ENCODE results near the gene GRIK3.
"Not testable (repeated sequence)": the region's sequence is repeated elsewhere in the genome, so short reads cannot be mapped to it uniquely, and the experiment has no call there.

GRIK3 gene

DNA sequence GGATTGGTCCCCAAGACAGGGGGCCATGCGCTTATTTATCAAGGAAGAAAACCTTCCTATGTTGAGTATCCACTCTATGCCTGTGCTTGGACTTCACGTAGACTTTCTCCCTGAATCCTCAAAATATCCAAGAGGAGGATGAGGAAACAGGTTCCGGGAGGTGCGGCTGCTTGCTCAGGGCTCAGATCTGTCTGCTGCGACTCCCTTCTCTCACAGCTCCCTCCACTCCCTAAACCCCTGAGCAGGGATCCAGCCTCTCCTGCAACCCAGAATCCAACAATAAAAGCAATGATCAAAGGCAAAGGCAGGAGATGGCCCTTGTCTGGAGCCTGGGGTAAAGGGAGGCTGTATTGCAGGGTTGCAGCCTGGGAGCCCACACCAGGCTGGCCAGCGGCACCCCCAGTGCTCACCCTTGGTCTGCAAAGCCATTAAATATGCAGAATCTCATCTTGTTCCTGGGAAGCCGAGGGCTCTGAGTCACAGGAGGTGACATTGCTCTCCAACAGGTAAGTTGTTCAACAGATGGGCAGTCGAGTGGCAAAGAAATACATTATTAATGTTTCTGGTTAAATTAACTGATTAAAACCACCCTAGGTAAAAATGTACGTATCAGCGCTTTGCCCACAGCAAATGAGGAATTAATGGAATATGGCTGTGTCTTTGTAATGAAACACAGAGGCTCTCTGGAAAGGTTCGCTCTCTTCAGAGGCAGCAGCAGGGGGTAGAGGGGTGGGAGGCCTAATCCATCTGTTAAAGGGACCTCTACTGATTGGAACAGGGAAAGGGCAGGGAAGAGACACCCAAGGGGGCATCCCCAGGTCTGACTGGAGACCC, 111.5 kb downstream of the GRIK3 start:
- Histone ChIP-seq H3K27ac (ENCODE audit: low read length) (no peak overlapping the region), H3K4me3 (ENCODE audit: low read length in 2 of 2) (no peak overlapping the region), H3K27me3 (ENCODE audit: control insufficient read depth in 1 of 2, insufficient read depth in 2 of 2, low read length in 2 of 2) (peaks cover 0 to 23% of the 10 kb centered on the region in 2 donors), H3K4me1 (ENCODE audit: control insufficient read depth, insufficient read depth, low read length) (no peaks in the 10 kb centered on the region), H3K9ac (ENCODE audit: low read length in 2 of 2) (no peak overlapping the region), H3K9me3 (ENCODE audit: control insufficient read depth in 2 of 2, low read length in 2 of 2) (no peaks in the 10 kb centered on the region), H3K36me3 (ENCODE audit: control insufficient read depth in 2 of 2, insufficient read depth in 2 of 2, low read length in 2 of 2) (no peaks in the 10 kb centered on the region)

DNA sequence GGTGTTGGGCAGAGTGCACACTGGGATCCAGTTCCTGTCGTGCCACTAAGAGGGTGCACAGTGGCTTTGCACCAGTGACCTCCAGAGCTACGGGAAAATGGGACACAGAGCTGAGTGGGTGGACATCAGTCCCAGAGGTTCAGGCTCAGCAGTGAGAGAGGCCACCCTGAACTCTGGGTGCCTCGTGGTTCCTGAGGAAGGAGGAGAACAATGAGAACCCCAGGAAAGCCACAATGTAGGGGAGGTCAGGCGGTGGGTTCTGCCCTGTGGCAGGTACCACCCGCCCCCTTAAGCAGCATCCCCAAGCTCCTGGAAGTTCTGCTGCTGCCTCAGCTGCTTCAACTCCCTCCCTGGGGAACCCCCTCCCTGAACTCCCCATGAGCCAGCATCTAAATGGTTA, 112.2 kb downstream of the GRIK3 start:
- no peak overlapping the region for H3K9ac ChIP-seq (ENCODE audit: low read length in 2 of 2)
- H3K36me3 ChIP-seq (ENCODE audit: control insufficient read depth in 2 of 2, insufficient read depth in 2 of 2, low read length in 2 of 2): no peaks in the 10 kb centered on the region
- no peaks in the 10 kb centered on the region for H3K4me1 ChIP-seq (ENCODE audit: control insufficient read depth, insufficient read depth, low read length)
- no peak overlapping the region for H3K27ac ChIP-seq (ENCODE audit: low read length)
- H3K27me3 ChIP-seq (ENCODE audit: control insufficient read depth in 1 of 2, insufficient read depth in 2 of 2, low read length in 2 of 2): peaks cover 0 to 23% of the 10 kb centered on the region in 2 donors
- H3K9me3 ChIP-seq (ENCODE audit: control insufficient read depth in 2 of 2, low read length in 2 of 2): no peaks in the 10 kb centered on the region
- no peak overlapping the region for H3K4me3 ChIP-seq (ENCODE audit: low read length in 2 of 2)

DNA sequence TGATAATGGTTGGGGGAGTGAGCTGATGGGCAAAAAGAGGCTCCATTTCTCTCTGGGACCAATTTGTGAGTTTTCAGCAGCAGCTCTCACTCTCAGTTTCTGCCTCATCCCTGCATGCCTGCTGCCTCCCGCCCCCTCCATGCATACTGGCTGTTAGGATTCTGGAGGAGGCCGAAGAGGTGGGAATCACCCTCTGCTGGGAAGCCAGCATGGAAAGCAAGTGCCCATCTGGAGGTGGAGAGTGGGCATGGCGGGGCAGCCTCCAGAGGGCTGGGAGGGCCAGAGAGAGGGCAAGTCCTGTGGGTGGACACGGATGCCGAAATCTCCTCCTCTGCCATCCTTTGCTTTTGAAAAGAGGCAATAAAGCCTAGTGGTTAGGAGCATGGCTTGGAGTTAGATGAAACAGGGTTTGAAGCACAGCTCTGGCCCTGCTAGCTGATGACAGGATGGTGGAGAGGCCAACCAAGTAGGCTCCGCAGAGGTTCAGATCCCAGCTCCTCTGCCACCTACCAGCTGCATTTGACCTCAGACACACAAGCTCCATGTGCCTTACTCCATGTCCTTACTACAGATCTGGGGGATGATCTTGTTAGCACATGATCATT, 113.4 kb downstream of the GRIK3 start:
- H3K27ac ChIP-seq (ENCODE audit: low read length): no peak overlapping the region
- H3K27me3 ChIP-seq (ENCODE audit: control insufficient read depth in 1 of 2, insufficient read depth in 2 of 2, low read length in 2 of 2): peaks cover 2 to 23% of the 10 kb centered on the region in 2 donors
- no peaks in the 10 kb centered on the region for H3K4me1 ChIP-seq (ENCODE audit: control insufficient read depth, insufficient read depth, low read length)
- H3K36me3 ChIP-seq (ENCODE audit: control insufficient read depth in 2 of 2, insufficient read depth in 2 of 2, low read length in 2 of 2): no peaks in the 10 kb centered on the region
- H3K9me3 ChIP-seq (ENCODE audit: control insufficient read depth in 2 of 2, low read length in 2 of 2): no peaks in the 10 kb centered on the region
- no peak overlapping the region for H3K4me3 ChIP-seq (ENCODE audit: low read length in 2 of 2)
- H3K9ac ChIP-seq (ENCODE audit: low read length in 2 of 2): no peak overlapping the region

DNA sequence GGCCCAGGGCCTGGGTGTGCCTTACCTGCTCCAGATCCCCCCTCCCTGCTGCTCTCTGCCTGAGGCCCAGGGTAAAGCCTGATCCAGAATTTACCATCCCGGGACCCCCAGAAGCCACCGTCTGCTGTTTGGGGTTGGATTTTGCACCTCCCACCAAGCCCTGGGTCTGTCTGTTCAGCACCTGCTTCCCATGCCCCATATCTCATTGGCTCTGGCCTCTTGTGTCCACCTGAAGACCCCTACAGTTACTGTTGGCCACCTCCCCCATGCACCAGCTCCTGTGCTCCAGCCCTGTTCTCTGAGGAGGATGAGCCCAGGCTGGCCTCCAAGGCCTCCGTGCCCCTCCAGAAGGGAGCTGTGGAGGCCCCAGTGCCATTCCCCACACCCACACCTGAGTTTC, 113.9 kb downstream of the GRIK3 start:
- Histone ChIP-seq H3K4me1 (ENCODE audit: control insufficient read depth, insufficient read depth, low read length) (no peaks in the 10 kb centered on the region), H3K36me3 (ENCODE audit: control insufficient read depth in 2 of 2, insufficient read depth in 2 of 2, low read length in 2 of 2) (no peaks in the 10 kb centered on the region), H3K27ac (ENCODE audit: low read length) (no peak overlapping the region), H3K9ac (ENCODE audit: low read length in 2 of 2) (no peak overlapping the region), H3K27me3 (ENCODE audit: control insufficient read depth in 1 of 2, insufficient read depth in 2 of 2, low read length in 2 of 2) (peaks cover 2 to 23% of the 10 kb centered on the region in 2 donors), H3K9me3 (ENCODE audit: control insufficient read depth in 2 of 2, low read length in 2 of 2) (no peaks in the 10 kb centered on the region), H3K4me3 (ENCODE audit: low read length in 2 of 2) (no peak overlapping the region)

DNA sequence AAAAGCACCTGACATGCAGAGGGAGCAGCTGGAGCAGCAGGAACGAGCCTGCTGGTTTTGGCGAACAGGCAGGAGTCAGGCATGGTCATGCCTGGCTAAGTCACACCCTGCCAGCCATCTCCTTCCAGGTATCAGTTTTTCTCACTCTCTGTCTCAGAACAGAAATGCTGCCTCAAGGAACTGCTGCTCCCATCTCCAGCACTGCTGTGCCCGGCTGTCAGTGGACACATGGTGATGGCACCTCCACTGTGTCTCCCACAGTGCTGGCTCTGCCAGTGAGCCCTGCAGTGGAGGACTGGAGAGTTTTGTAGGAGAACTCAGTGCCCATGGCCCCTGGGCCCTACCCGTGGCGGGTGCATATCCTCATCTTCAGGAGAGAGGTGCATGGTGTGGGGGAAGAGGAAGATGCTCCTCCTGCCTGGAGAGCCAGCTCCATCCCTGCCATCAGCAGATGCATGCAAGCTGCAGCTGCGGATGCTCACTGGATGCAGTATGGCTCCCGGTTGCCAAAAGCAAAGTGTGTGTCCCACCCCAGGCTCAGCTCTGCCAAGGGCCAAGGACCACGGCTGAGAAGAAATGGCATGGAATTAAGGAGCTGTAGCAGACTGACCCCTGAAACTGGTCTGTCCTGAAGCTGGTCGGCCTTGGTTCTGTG, 114.7 kb downstream of the GRIK3 start:
- Histone ChIP-seq H3K27me3 (ENCODE audit: control insufficient read depth in 1 of 2, insufficient read depth in 2 of 2, low read length in 2 of 2) (peaks cover 2 to 21% of the 10 kb centered on the region in 2 donors), H3K4me3 (ENCODE audit: low read length in 2 of 2) (no peak overlapping the region), H3K27ac (ENCODE audit: low read length) (no peak overlapping the region), H3K4me1 (ENCODE audit: control insufficient read depth, insufficient read depth, low read length) (no peaks in the 10 kb centered on the region), H3K9me3 (ENCODE audit: control insufficient read depth in 2 of 2, low read length in 2 of 2) (peaks cover 0 to 3% of the 10 kb centered on the region in 2 donors), H3K36me3 (ENCODE audit: control insufficient read depth in 2 of 2, insufficient read depth in 2 of 2, low read length in 2 of 2) (no peaks in the 10 kb centered on the region), H3K9ac (ENCODE audit: low read length in 2 of 2) (no peak overlapping the region)

DNA sequence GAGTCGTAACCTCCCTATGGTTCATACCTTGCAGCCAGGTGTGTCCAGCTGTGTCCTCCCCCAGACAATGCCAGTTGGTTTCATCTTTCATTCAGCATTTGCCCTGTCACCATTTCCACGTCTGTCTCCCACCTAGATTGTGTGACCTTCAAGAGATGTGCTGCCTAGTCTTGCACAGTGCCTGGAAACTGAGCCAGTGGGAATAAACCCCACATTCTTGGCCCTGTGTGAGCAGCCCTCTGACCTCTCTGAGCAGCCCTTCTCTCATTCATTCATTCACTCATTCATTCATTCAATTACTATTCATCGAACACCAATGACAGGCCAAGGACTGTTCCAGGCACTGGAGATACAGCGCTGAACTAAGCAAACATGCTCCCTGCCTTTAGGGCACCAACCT, 115.7 kb downstream of the GRIK3 start:
- Histone ChIP-seq H3K36me3 (ENCODE audit: control insufficient read depth in 2 of 2, insufficient read depth in 2 of 2, low read length in 2 of 2) (no peaks in the 10 kb centered on the region), H3K9me3 (ENCODE audit: control insufficient read depth in 2 of 2, low read length in 2 of 2) (peaks cover 0 to 3% of the 10 kb centered on the region in 2 donors), H3K4me3 (ENCODE audit: low read length in 2 of 2) (no peak overlapping the region), H3K27ac (ENCODE audit: low read length) (no peak overlapping the region), H3K4me1 (ENCODE audit: control insufficient read depth, insufficient read depth, low read length) (no peaks in the 10 kb centered on the region), H3K9ac (ENCODE audit: low read length in 2 of 2) (no peak overlapping the region), H3K27me3 (ENCODE audit: control insufficient read depth in 1 of 2, insufficient read depth in 2 of 2, low read length in 2 of 2) (peaks cover 2 to 16% of the 10 kb centered on the region in 2 donors)

DNA sequence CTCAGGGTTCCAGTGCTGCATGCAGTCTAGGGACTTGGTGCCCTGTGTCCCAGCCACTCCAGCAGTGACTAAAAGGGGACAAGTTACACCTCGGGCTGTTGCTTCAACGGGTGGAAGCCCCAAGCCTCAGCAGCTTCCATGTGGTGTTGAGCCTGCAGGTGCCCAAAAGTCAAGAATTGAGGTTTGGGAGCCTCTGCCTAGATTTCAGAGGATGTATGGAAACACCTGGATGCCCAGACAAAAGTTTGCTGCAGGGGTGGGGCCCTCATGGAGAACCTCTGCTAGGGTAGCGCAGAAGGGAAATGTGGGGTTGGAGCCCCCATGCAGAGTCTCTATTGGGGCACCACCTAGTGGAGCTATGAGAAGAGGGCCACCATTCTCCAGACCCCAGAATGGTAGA, 117.8 kb downstream of the GRIK3 start:
- H3K27ac ChIP-seq (ENCODE audit: low read length): not testable (repeated sequence)
- peaks cover 2 to 20% of the 10 kb centered on the region in 2 donors for H3K27me3 ChIP-seq (ENCODE audit: control insufficient read depth in 1 of 2, insufficient read depth in 2 of 2, low read length in 2 of 2)

DNA sequence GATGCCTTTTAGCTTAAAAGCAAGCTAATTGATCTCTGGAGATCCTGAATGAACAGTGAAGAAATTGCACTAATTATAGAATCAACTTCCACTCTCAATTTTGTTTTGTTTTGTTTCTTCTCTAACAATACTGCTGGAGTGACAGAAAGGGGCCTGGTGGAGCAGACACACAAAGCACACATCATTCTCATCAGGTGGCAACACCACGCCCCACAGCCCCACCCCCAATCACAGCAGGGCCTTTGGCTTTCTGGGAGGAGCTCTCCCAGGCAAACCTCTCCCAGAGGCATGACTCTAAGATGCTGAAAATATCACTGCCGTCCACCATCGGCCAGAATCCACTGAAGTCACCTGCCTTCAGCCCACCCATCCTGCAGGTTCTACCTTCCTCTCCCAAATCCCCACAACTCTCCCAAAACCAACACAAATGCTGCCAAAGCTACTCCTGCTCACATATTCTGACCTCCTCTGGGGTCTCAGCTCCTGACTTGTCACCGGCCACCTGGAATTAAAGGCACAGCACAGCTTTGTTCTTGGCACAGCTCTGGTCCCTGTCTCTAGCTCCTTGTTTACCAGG, 120.7 kb downstream of the GRIK3 start:
- Histone ChIP-seq H3K4me1 (ENCODE audit: control insufficient read depth, insufficient read depth, low read length) (no peaks in the 10 kb centered on the region), H3K9ac (ENCODE audit: low read length in 2 of 2) (no peak overlapping the region), H3K4me3 (ENCODE audit: low read length in 2 of 2) (no peak overlapping the region)

More for the DNA sequence above, 117.8 kb downstream of the GRIK3 start:
- not testable (repeated sequence) for H3K36me3 ChIP-seq (ENCODE audit: control insufficient read depth in 2 of 2, insufficient read depth in 2 of 2, low read length in 2 of 2); H3K4me1 ChIP-seq (ENCODE audit: control insufficient read depth, insufficient read depth, low read length); H3K9me3 ChIP-seq (ENCODE audit: control insufficient read depth in 2 of 2, low read length in 2 of 2); H3K4me3 ChIP-seq (ENCODE audit: low read length in 2 of 2); H3K9ac ChIP-seq (ENCODE audit: low read length in 2 of 2)

DNA sequence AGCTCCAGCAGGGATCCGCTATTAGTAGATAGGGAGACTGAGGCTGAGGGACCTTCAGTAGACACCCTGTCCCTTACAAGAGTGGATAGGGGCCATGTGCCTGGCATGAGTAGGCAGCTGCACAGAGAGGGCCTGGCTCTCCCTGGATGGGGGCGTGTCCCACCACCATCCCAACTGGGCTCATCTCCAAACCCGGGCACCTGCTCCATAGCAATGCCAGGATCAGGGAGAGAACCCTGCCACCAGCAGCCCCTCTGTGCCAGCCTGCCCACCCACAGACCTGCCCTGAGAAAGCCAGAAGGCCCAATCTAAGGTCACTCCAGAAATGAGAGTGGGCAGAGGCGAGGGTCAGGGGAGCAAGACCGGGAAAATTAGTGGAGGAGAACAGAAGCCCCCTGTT, 121.3 kb downstream of the GRIK3 start:
- Histone ChIP-seq H3K9ac (ENCODE audit: low read length in 2 of 2) (no peak overlapping the region), H3K27ac (ENCODE audit: low read length) (no peak overlapping the region), H3K4me1 (ENCODE audit: control insufficient read depth, insufficient read depth, low read length) (no peaks in the 10 kb centered on the region), H3K9me3 (ENCODE audit: control insufficient read depth in 2 of 2, low read length in 2 of 2) (peaks cover 0 to 3% of the 10 kb centered on the region in 2 donors), H3K4me3 (ENCODE audit: low read length in 2 of 2) (no peak overlapping the region), H3K27me3 (ENCODE audit: control insufficient read depth in 1 of 2, insufficient read depth in 2 of 2, low read length in 2 of 2) (peaks cover 2 to 9% of the 10 kb centered on the region in 2 donors), H3K36me3 (ENCODE audit: control insufficient read depth in 2 of 2, insufficient read depth in 2 of 2, low read length in 2 of 2) (no peaks in the 10 kb centered on the region)

More for the DNA sequence above, 120.7 kb downstream of the GRIK3 start:
- Histone ChIP-seq H3K36me3 (ENCODE audit: control insufficient read depth in 2 of 2, insufficient read depth in 2 of 2, low read length in 2 of 2) (no peaks in the 10 kb centered on the region), H3K27ac (ENCODE audit: low read length) (no peak overlapping the region), H3K27me3 (ENCODE audit: control insufficient read depth in 1 of 2, insufficient read depth in 2 of 2, low read length in 2 of 2) (peaks cover 2 to 13% of the 10 kb centered on the region in 2 donors), H3K9me3 (ENCODE audit: control insufficient read depth in 2 of 2, low read length in 2 of 2) (peaks cover 0 to 3% of the 10 kb centered on the region in 2 donors)

DNA sequence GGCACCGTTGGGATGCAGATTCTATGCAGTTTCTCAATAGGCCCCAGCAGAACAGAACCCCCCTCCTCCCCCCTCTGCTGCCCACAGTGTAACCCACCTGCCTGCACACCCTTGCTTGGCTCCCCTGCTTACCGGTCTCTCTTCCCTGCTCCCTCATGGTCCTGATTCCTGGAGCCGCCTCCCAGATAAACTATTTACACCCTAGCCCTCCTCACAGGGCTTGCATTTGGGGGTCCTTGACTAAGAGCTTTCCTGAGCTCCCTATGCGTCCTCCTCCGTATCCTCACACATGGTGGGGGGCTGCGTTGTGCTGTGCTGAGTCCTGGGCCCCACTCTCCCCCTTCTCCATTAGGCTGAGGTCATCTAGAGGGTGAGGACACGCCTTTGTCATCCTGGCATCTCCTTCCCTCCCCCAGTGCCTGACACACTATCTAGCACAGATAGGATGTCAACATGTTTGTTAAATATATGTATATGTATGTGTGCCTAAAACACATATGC, 121.9 kb downstream of the GRIK3 start:
- no peaks in the 10 kb centered on the region for H3K4me1 ChIP-seq (ENCODE audit: control insufficient read depth, insufficient read depth, low read length)
- no peak overlapping the region for H3K9ac ChIP-seq (ENCODE audit: low read length in 2 of 2)
- no peak overlapping the region for H3K27ac ChIP-seq (ENCODE audit: low read length)
- H3K9me3 ChIP-seq (ENCODE audit: control insufficient read depth in 2 of 2, low read length in 2 of 2): peaks cover 0 to 3% of the 10 kb centered on the region in 2 donors
- H3K27me3 ChIP-seq (ENCODE audit: control insufficient read depth in 1 of 2, insufficient read depth in 2 of 2, low read length in 2 of 2): peaks cover 2 to 8% of the 10 kb centered on the region in 2 donors
- H3K36me3 ChIP-seq (ENCODE audit: control insufficient read depth in 2 of 2, insufficient read depth in 2 of 2, low read length in 2 of 2): no peaks in the 10 kb centered on the region
- H3K4me3 ChIP-seq (ENCODE audit: low read length in 2 of 2): no peak overlapping the region
